ENCODE data around the gene CNN3.

The CNN3 gene

GRCh38 chr1:94895518-94895917 is 31.4 kb downstream of the CNN3 start:
- Mint-ChIP-seq H3K9me3 (no peaks in the 10 kb centered on the region), H3K4me1 (ENCODE audit: low read depth) (no peaks in the 10 kb centered on the region), H3K27ac (no peak overlapping the region)

GRCh38 chr1:94894630-94895029 is 32.3 kb downstream of the CNN3 start:
- no peaks in the 10 kb centered on the region for H3K4me1 Mint-ChIP-seq (ENCODE audit: low read depth)
- H3K27ac Mint-ChIP-seq, result no peak overlapping the region
- H3K9me3 Mint-ChIP-seq, result no peaks in the 10 kb centered on the region
- H3K36me3 Mint-ChIP-seq (ENCODE audit: low read depth), result no peaks in the 10 kb centered on the region
- H3K4me3 Mint-ChIP-seq, result no peak overlapping the region
- peaks cover 14% of the 10 kb centered on the region for H3K27me3 Mint-ChIP-seq (ENCODE audit: low read depth)

More at GRCh38 chr1:94895518-94895917, 31.4 kb downstream of the CNN3 start:
- H3K27me3 Mint-ChIP-seq (ENCODE audit: low read depth), result peaks cover 8% of the 10 kb centered on the region
- no peak overlapping the region for H3K4me3 Mint-ChIP-seq
- no peaks in the 10 kb centered on the region for H3K36me3 Mint-ChIP-seq (ENCODE audit: low read depth)

GRCh38 chr1:94892604-94893254 is 34.2 kb downstream of the CNN3 start:
- Mint-ChIP-seq H3K9me3 (no peaks in the 10 kb centered on the region), H3K27ac (no peak overlapping the region), H3K4me1 (ENCODE audit: low read depth) (no peaks in the 10 kb centered on the region), H3K4me3 (no peak overlapping the region), H3K36me3 (ENCODE audit: low read depth) (no peaks in the 10 kb centered on the region), H3K27me3 (ENCODE audit: low read depth) (peaks cover 14% of the 10 kb centered on the region)

GRCh38 chr1:94888201-94888600 is 38.7 kb downstream of the CNN3 start:
- Mint-ChIP-seq H3K4me1 (ENCODE audit: low read depth) (peaks cover 6% of the 10 kb centered on the region), H3K4me3 (no peak overlapping the region), H3K36me3 (ENCODE audit: low read depth) (no peaks in the 10 kb centered on the region), H3K27ac (no peak overlapping the region), H3K27me3 (ENCODE audit: low read depth) (peaks cover 5% of the 10 kb centered on the region), H3K9me3 (no peaks in the 10 kb centered on the region)

- H3K27ac Mint-ChIP-seq, result no peak overlapping the region
- H3K27me3 Mint-ChIP-seq (ENCODE audit: low read depth), result peaks cover 5% of the 10 kb centered on the region
- no peaks in the 10 kb centered on the region for H3K36me3 Mint-ChIP-seq (ENCODE audit: low read depth)
- peaks cover 6% of the 10 kb centered on the region for H3K4me1 Mint-ChIP-seq (ENCODE audit: low read depth)
- no peak overlapping the region for H3K4me3 Mint-ChIP-seq
- no peaks in the 10 kb centered on the region for H3K9me3 Mint-ChIP-seq
These were observed 39.2 kb downstream of the CNN3 start for GRCh38 chr1:94887603-94888171.

GRCh38 chr1:94887106-94887505 is 39.8 kb downstream of the CNN3 start:
- Mint-ChIP-seq H3K9me3 (no peaks in the 10 kb centered on the region), H3K36me3 (ENCODE audit: low read depth) (no peaks in the 10 kb centered on the region), H3K27me3 (ENCODE audit: low read depth) (peaks cover 5% of the 10 kb centered on the region), H3K27ac (no peak overlapping the region), H3K4me1 (ENCODE audit: low read depth) (peaks cover 6% of the 10 kb centered on the region), H3K4me3 (no peak overlapping the region)

GRCh38 chr1:94886361-94886760 is 40.5 kb downstream of the CNN3 start:
- H3K4me1 Mint-ChIP-seq (ENCODE audit: low read depth), result peaks cover 6% of the 10 kb centered on the region
- no peak overlapping the region for H3K4me3 Mint-ChIP-seq

GRCh38 chr1:94884507-94884906 is 42.4 kb downstream of the CNN3 start:
- Mint-ChIP-seq H3K9me3 (no peaks in the 10 kb centered on the region), H3K27ac (no peak overlapping the region), H3K4me1 (ENCODE audit: low read depth) (peaks cover 6% of the 10 kb centered on the region), H3K4me3 (no peak overlapping the region), H3K36me3 (ENCODE audit: low read depth) (no peaks in the 10 kb centered on the region), H3K27me3 (ENCODE audit: low read depth) (no peaks in the 10 kb centered on the region)

More at GRCh38 chr1:94886361-94886760, 40.5 kb downstream of the CNN3 start:
- peaks cover 5% of the 10 kb centered on the region for H3K27me3 Mint-ChIP-seq (ENCODE audit: low read depth)
- no peak overlapping the region for H3K27ac Mint-ChIP-seq
- H3K9me3 Mint-ChIP-seq, result no peaks in the 10 kb centered on the region
- H3K36me3 Mint-ChIP-seq (ENCODE audit: low read depth), result no peaks in the 10 kb centered on the region

- Mint-ChIP-seq H3K27me3 (ENCODE audit: low read depth) (no peaks in the 10 kb centered on the region), H3K4me1 (ENCODE audit: low read depth) (peaks cover 6% of the 10 kb centered on the region), H3K36me3 (ENCODE audit: low read depth) (no peaks in the 10 kb centered on the region), H3K9me3 (no peaks in the 10 kb centered on the region), H3K4me3 (no peak overlapping the region), H3K27ac (no peak overlapping the region)
These were observed 42.8 kb downstream of the CNN3 start for GRCh38 chr1:94884106-94884505.

GRCh38 chr1:94883691-94884090 is 43.2 kb downstream of the CNN3 start:
- H3K36me3 Mint-ChIP-seq (ENCODE audit: low read depth), result no peaks in the 10 kb centered on the region
- H3K27me3 Mint-ChIP-seq (ENCODE audit: low read depth), result no peaks in the 10 kb centered on the region
- peak overlapping the region; percentile 23 for H3K4me3 Mint-ChIP-seq
- H3K9me3 Mint-ChIP-seq, result no peaks in the 10 kb centered on the region
- peak overlapping the region; percentile 37 for H3K27ac Mint-ChIP-seq
- H3K4me1 Mint-ChIP-seq (ENCODE audit: low read depth), result peaks cover 6% of the 10 kb centered on the region

GRCh38 chr1:94878329-94878728 is 48.6 kb downstream of the CNN3 start:
- Mint-ChIP-seq H3K27ac (no peak overlapping the region), H3K4me1 (ENCODE audit: low read depth) (peaks cover 14% of the 10 kb centered on the region), H3K27me3 (ENCODE audit: low read depth) (no peaks in the 10 kb centered on the region), H3K4me3 (no peak overlapping the region), H3K36me3 (ENCODE audit: low read depth) (no peaks in the 10 kb centered on the region), H3K9me3 (no peaks in the 10 kb centered on the region)

GRCh38 chr1:94876362-94876761 is 50.5 kb downstream of the CNN3 start:
- H3K4me3 Mint-ChIP-seq, result no peak overlapping the region
- H3K27ac Mint-ChIP-seq, result no peak overlapping the region
- H3K36me3 Mint-ChIP-seq (ENCODE audit: low read depth), result no peaks in the 10 kb centered on the region
- peaks cover 13% of the 10 kb centered on the region for H3K4me1 Mint-ChIP-seq (ENCODE audit: low read depth)
- H3K9me3 Mint-ChIP-seq, result no peaks in the 10 kb centered on the region
- H3K27me3 Mint-ChIP-seq (ENCODE audit: low read depth), result peaks cover 3% of the 10 kb centered on the region

- H3K27ac Mint-ChIP-seq, result peak overlapping the region; percentile 50
- H3K4me3 Mint-ChIP-seq, result no peak overlapping the region
- H3K36me3 Mint-ChIP-seq (ENCODE audit: low read depth), result no peaks in the 10 kb centered on the region
- H3K27me3 Mint-ChIP-seq (ENCODE audit: low read depth), result peaks cover 3% of the 10 kb centered on the region
- H3K9me3 Mint-ChIP-seq, result no peaks in the 10 kb centered on the region
- peaks cover 13% of the 10 kb centered on the region for H3K4me1 Mint-ChIP-seq (ENCODE audit: low read depth)
These were observed 51.1 kb downstream of the CNN3 start for GRCh38 chr1:94875794-94876193.

- Mint-ChIP-seq H3K27me3 (ENCODE audit: low read depth) (peaks cover 3% of the 10 kb centered on the region), H3K9me3 (no peaks in the 10 kb centered on the region), H3K36me3 (ENCODE audit: low read depth) (no peaks in the 10 kb centered on the region), H3K4me1 (ENCODE audit: low read depth) (peaks cover 13% of the 10 kb centered on the region), H3K27ac (no peak overlapping the region), H3K4me3 (no peak overlapping the region)
These were observed 52.5 kb downstream of the CNN3 start for GRCh38 chr1:94874423-94874822.

GRCh38 chr1:94873520-94874351 is 53.2 kb downstream of the CNN3 start:
- H3K27me3 Mint-ChIP-seq (ENCODE audit: low read depth), result peaks cover 8% of the 10 kb centered on the region
- no peak overlapping the region for H3K4me3 Mint-ChIP-seq
- H3K36me3 Mint-ChIP-seq (ENCODE audit: low read depth), result no peaks in the 10 kb centered on the region
- no peak overlapping the region for H3K27ac Mint-ChIP-seq
- H3K9me3 Mint-ChIP-seq, result no peaks in the 10 kb centered on the region
- H3K4me1 Mint-ChIP-seq (ENCODE audit: low read depth), result peaks cover 13% of the 10 kb centered on the region

All from T-helper 1 cell treated with Interleukin-12 subunit alpha and Interleukin-12 subunit beta and Interleukin-4 antibody, amounts not matched to agents 30 μg/mL and 1 μg/mL, for 36 hours (primary cell).